ENCODE data around the gene RALGAPA1.

The RALGAPA1 gene

DNA sequence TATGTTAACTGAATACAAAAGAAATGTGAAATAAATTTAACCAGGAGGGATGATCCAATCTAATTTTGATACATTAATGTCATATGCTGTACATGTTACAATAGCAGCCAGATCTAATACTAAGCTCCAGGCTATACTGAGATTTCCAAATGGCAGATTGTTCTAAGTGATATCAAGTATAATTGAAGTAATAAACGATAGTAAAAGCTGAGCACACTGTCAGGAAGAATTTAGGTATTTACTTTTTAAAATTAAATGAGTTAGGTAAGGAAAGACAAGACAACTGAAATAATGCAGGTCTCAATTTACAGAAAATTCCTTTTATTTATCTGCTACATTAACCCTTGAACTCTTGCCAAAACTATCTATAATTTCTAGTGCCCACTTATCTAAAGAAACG, 235.2 kb downstream of the RALGAPA1 start:
- no peak overlapping the region for H3K4me3 ChIP-seq (ENCODE audit: low read length in 2 of 2)
- H3K4me1 ChIP-seq (ENCODE audit: control insufficient read depth, insufficient read depth, low read length) = no peaks in the 10 kb centered on the region
- no peaks in the 10 kb centered on the region for H3K27me3 ChIP-seq (ENCODE audit: control insufficient read depth in 1 of 2, insufficient read depth in 2 of 2, low read length in 2 of 2)
- H3K9ac ChIP-seq (ENCODE audit: low read length in 2 of 2) = no peak overlapping the region
- no peaks in the 10 kb centered on the region for H3K9me3 ChIP-seq (ENCODE audit: control insufficient read depth in 2 of 2, low read length in 2 of 2)
- H3K36me3 ChIP-seq (ENCODE audit: control insufficient read depth in 2 of 2, insufficient read depth in 2 of 2, low read length in 2 of 2) = no peaks in the 10 kb centered on the region
- H3K27ac ChIP-seq (ENCODE audit: low read length) = no peak overlapping the region

DNA sequence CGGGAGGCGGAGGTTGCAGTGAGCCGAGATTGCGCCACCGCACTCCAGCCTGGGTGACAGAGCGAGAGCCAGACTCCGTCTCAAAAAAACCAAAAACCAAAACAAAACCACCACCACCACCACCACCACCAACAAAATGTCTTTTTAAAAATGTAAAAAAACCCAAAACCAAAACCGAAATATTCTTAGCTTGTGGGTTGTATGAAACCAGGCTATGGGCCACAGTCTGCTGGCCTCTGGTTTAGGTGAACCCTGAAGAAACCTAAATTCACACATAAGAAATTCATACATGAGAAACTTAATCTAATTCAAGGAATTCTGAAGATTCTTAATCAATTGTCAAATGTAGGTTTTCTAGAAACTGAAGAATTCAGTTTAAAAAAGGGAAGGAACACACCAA, 237.5 kb downstream of the RALGAPA1 start:
- no peaks in the 10 kb centered on the region for H3K4me1 ChIP-seq (ENCODE audit: control insufficient read depth, insufficient read depth, low read length)
- H3K27me3 ChIP-seq (ENCODE audit: control insufficient read depth in 1 of 2, insufficient read depth in 2 of 2, low read length in 2 of 2) = no peaks in the 10 kb centered on the region
- H3K9ac ChIP-seq (ENCODE audit: low read length in 2 of 2) = no peak overlapping the region
- no peak overlapping the region for H3K4me3 ChIP-seq (ENCODE audit: low read length in 2 of 2)
- H3K9me3 ChIP-seq (ENCODE audit: control insufficient read depth in 2 of 2, low read length in 2 of 2) = no peaks in the 10 kb centered on the region
- no peaks in the 10 kb centered on the region for H3K36me3 ChIP-seq (ENCODE audit: control insufficient read depth in 2 of 2, insufficient read depth in 2 of 2, low read length in 2 of 2)
- no peak overlapping the region for H3K27ac ChIP-seq (ENCODE audit: low read length)

DNA sequence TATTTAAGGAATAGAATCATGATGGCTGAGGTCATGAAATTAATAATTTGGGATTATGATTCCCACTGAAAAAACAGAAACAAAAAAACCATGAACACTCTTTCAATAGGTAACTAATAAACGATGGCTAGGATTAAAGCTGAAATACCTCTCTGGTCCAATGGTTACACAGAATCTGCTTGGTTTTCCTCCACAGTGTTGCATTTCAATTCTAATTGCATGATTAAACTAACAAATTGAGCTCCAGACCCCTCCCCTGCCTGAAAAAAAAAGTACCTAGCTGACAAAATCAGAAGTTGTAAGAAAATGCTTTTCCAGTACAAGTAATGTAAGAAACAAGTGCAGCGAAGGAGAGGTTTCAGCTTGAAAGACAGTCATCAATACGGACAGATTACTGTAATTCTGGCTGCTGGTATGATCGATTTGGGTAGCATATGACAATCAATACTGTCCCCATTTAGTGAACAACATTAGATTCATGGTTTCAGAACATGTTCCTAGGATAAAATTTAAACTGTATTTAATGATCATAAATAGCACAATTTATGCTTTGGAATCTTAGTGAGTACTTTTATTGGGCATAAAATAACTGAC, 243.1 kb downstream of the RALGAPA1 start:
- H3K9ac ChIP-seq (ENCODE audit: low read length in 2 of 2) = no peak overlapping the region
- H3K27me3 ChIP-seq (ENCODE audit: control insufficient read depth in 1 of 2, insufficient read depth in 2 of 2, low read length in 2 of 2) = no peaks in the 10 kb centered on the region
- H3K4me1 ChIP-seq (ENCODE audit: control insufficient read depth, insufficient read depth, low read length) = no peaks in the 10 kb centered on the region
- no peaks in the 10 kb centered on the region for H3K36me3 ChIP-seq (ENCODE audit: control insufficient read depth in 2 of 2, insufficient read depth in 2 of 2, low read length in 2 of 2)
- H3K4me3 ChIP-seq (ENCODE audit: low read length in 2 of 2) = no peak overlapping the region
- no peak overlapping the region for H3K27ac ChIP-seq (ENCODE audit: low read length)
- H3K9me3 ChIP-seq (ENCODE audit: control insufficient read depth in 2 of 2, low read length in 2 of 2) = no peaks in the 10 kb centered on the region

DNA sequence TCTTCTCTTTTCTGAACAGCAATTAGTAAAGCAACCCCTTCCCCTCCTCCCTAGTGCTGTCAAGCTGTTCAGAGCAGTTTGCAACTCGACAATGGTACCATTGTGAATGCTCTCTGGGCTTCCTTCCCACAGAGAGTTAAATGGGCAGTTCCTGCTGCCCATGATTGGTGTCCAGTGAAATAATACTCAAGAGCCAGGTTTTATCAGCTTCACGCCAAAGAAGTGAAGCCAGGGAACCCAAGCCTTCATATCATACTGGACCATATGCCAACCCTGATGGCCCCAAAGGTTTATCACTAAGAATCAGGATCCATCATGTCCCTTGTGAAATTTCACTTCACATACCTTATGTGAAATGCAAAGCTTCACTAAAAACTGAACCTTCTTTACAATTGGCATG, 250.4 kb downstream of the RALGAPA1 start:
- no peaks in the 10 kb centered on the region for H3K27me3 ChIP-seq (ENCODE audit: control insufficient read depth in 1 of 2, insufficient read depth in 2 of 2, low read length in 2 of 2)
- H3K36me3 ChIP-seq (ENCODE audit: control insufficient read depth in 2 of 2, insufficient read depth in 2 of 2, low read length in 2 of 2) = no peaks in the 10 kb centered on the region
- H3K4me3 ChIP-seq (ENCODE audit: low read length in 2 of 2) = no peak overlapping the region
- H3K4me1 ChIP-seq (ENCODE audit: control insufficient read depth, insufficient read depth, low read length) = no peaks in the 10 kb centered on the region
- no peak overlapping the region for H3K27ac ChIP-seq (ENCODE audit: low read length)
- no peaks in the 10 kb centered on the region for H3K9me3 ChIP-seq (ENCODE audit: control insufficient read depth in 2 of 2, low read length in 2 of 2)
- H3K9ac ChIP-seq (ENCODE audit: low read length in 2 of 2) = no peak overlapping the region

DNA sequence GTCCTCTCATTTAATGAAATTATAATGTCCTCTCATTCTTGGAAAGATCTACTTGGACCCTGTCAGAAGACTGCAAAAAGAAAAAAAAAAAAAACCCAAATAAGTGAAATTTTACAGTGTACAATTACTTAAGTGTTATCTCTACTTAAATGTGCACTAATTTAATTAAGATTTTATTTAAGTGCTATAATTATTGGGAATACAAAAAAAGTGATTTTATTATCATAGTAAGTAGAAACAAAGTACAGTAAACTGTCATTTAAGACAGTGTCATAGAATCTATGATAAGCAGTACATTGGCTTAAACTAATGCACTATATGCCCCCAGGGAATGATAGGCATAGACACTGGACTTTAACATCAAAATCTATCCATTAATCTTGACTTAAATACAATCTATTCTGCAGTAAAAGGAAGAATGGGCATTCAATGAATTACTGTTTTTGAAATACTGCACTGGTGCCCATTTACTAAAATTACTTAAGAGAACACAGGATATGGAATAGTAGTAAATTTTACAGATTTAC, 251.8 kb downstream of the RALGAPA1 start:
- H3K4me1 ChIP-seq (ENCODE audit: control insufficient read depth, insufficient read depth, low read length) = no peaks in the 10 kb centered on the region
- H3K27me3 ChIP-seq (ENCODE audit: control insufficient read depth in 1 of 2, insufficient read depth in 2 of 2, low read length in 2 of 2) = no peaks in the 10 kb centered on the region
- H3K36me3 ChIP-seq (ENCODE audit: control insufficient read depth in 2 of 2, insufficient read depth in 2 of 2, low read length in 2 of 2) = no peaks in the 10 kb centered on the region
- H3K4me3 ChIP-seq (ENCODE audit: low read length in 2 of 2) = no peak overlapping the region
- no peak overlapping the region for H3K9ac ChIP-seq (ENCODE audit: low read length in 2 of 2)
- H3K9me3 ChIP-seq (ENCODE audit: control insufficient read depth in 2 of 2, low read length in 2 of 2) = no peaks in the 10 kb centered on the region
- H3K27ac ChIP-seq (ENCODE audit: low read length) = no peak overlapping the region

DNA sequence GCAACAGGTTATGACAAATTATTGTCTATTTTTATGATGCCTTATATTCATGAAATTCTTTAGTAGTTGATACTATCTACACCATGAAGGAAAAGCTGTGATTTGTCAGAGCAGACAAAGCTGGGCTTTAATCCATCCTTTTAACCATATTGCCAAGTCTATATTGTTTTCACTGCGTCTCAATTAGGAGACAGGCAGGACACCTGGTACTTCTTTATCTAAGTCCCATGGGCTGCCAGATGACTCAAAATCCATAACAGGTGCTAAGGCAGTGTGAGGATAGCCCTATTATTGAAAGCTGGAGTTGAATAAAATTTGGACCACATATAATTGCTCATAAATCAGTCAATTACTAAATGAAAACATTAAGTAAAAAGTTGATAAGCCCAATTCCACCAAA, 252.5 kb downstream of the RALGAPA1 start:
- no peaks in the 10 kb centered on the region for H3K27me3 ChIP-seq (ENCODE audit: control insufficient read depth in 1 of 2, insufficient read depth in 2 of 2, low read length in 2 of 2)
- no peak overlapping the region for H3K9ac ChIP-seq (ENCODE audit: low read length in 2 of 2)
- H3K9me3 ChIP-seq (ENCODE audit: control insufficient read depth in 2 of 2, low read length in 2 of 2) = no peaks in the 10 kb centered on the region
- no peaks in the 10 kb centered on the region for H3K4me1 ChIP-seq (ENCODE audit: control insufficient read depth, insufficient read depth, low read length)
- H3K4me3 ChIP-seq (ENCODE audit: low read length in 2 of 2) = no peak overlapping the region
- no peaks in the 10 kb centered on the region for H3K36me3 ChIP-seq (ENCODE audit: control insufficient read depth in 2 of 2, insufficient read depth in 2 of 2, low read length in 2 of 2)
- H3K27ac ChIP-seq (ENCODE audit: low read length) = no peak overlapping the region

DNA sequence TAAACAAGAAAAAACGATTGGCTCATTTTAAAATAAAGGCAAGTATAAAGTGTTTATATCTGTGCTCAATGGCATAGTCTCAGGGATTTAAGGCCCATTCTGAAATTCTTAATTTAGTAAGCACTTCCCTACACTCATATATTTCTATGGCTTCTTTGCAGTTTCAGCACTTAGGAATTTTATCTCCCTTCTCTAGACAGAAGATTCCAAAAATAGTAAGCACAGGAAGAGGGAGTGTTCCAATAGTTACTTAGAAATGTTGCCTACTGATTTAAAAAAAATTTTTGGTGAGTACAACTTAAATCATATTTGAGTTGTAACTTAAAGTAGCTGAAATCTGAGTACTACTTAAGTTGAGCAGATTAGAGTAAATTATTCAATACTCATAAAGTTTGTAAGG, 255.3 kb downstream of the RALGAPA1 start:
- Histone ChIP-seq H3K4me3 (ENCODE audit: low read length in 2 of 2) (no peak overlapping the region), H3K9me3 (ENCODE audit: control insufficient read depth in 2 of 2, low read length in 2 of 2) (no peaks in the 10 kb centered on the region), H3K36me3 (ENCODE audit: control insufficient read depth in 2 of 2, insufficient read depth in 2 of 2, low read length in 2 of 2) (no peaks in the 10 kb centered on the region), H3K9ac (ENCODE audit: low read length in 2 of 2) (no peak overlapping the region), H3K27ac (ENCODE audit: low read length) (no peak overlapping the region), H3K4me1 (ENCODE audit: control insufficient read depth, insufficient read depth, low read length) (no peaks in the 10 kb centered on the region), H3K27me3 (ENCODE audit: control insufficient read depth in 1 of 2, insufficient read depth in 2 of 2, low read length in 2 of 2) (no peaks in the 10 kb centered on the region)

DNA sequence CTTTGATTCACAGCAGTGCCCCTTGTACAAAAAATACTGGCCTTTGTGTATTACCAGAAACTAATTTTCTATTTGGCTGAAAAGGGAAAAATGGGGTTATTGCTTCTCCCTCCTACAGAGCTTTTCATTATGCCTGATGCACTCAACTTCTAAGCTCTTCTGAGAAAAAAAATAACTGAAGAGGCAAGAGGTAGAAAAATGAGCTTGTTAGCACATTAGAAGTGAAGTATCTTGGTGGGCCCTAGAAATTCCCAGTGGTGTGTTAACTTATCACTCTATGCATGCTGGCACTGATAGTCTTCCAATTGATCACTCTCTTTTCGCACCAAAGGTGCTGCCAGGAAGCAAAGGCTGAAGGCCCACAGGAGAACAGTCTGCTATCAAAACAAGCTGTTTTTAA, 258.0 kb downstream of the RALGAPA1 start:
- H3K9me3 ChIP-seq (ENCODE audit: control insufficient read depth in 2 of 2, low read length in 2 of 2) = no peaks in the 10 kb centered on the region
- no peak overlapping the region for H3K27ac ChIP-seq (ENCODE audit: low read length)
- no peaks in the 10 kb centered on the region for H3K27me3 ChIP-seq (ENCODE audit: control insufficient read depth in 1 of 2, insufficient read depth in 2 of 2, low read length in 2 of 2)
- no peak overlapping the region for H3K4me3 ChIP-seq (ENCODE audit: low read length in 2 of 2)
- H3K9ac ChIP-seq (ENCODE audit: low read length in 2 of 2) = no peak overlapping the region
- no peaks in the 10 kb centered on the region for H3K4me1 ChIP-seq (ENCODE audit: control insufficient read depth, insufficient read depth, low read length)
- no peaks in the 10 kb centered on the region for H3K36me3 ChIP-seq (ENCODE audit: control insufficient read depth in 2 of 2, insufficient read depth in 2 of 2, low read length in 2 of 2)

DNA sequence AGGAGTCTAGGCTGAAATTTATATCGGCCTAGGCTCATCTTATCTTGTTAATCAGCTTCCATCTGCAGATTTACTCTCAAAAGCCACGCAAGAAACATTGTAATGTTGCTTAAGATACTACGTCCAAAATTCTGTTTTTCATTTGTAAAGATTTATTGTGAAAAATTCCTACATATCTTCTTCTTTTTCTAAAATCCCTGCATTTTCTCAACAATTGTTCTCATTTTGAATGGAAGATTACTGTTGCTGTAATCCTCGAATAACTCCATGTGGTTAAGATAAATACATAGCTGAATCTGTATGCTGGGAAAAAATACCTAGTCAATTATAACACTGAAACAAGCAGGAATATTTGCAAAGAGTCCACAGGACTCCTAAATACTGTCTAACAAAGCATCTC, 259.5 kb downstream of the RALGAPA1 start:
- H3K27me3 ChIP-seq (ENCODE audit: control insufficient read depth in 1 of 2, insufficient read depth in 2 of 2, low read length in 2 of 2) = no peaks in the 10 kb centered on the region
- H3K9me3 ChIP-seq (ENCODE audit: control insufficient read depth in 2 of 2, low read length in 2 of 2) = no peaks in the 10 kb centered on the region
- no peak overlapping the region for H3K9ac ChIP-seq (ENCODE audit: low read length in 2 of 2)
- H3K27ac ChIP-seq (ENCODE audit: low read length) = no peak overlapping the region
- H3K36me3 ChIP-seq (ENCODE audit: control insufficient read depth in 2 of 2, insufficient read depth in 2 of 2, low read length in 2 of 2) = no peaks in the 10 kb centered on the region
- no peaks in the 10 kb centered on the region for H3K4me1 ChIP-seq (ENCODE audit: control insufficient read depth, insufficient read depth, low read length)
- no peak overlapping the region for H3K4me3 ChIP-seq (ENCODE audit: low read length in 2 of 2)

DNA sequence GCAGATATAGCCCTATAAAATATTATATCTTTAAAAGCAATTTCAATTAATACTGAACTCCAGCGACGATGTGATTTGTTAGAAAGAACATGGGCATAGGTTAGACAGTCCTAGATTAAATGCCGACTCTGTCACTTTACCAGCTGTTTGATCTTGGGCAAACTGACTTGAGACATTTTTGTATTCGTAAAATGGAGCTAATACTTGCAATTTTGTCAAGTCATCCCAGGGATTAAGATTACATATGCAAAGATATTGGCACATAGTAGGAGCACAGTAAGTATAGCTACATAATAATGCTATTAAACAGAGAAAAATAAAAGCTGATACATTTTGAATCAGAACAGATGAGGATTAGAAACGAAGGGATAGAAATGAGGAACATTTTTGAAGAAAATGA, 266.1 kb downstream of the RALGAPA1 start:
- Histone ChIP-seq H3K4me3 (ENCODE audit: low read length in 2 of 2) (no peak overlapping the region), H3K4me1 (ENCODE audit: control insufficient read depth, insufficient read depth, low read length) (no peaks in the 10 kb centered on the region), H3K9ac (ENCODE audit: low read length in 2 of 2) (no peak overlapping the region), H3K36me3 (ENCODE audit: control insufficient read depth in 2 of 2, insufficient read depth in 2 of 2, low read length in 2 of 2) (peaks cover 0 to 4% of the 10 kb centered on the region in 2 donors), H3K27me3 (ENCODE audit: control insufficient read depth in 1 of 2, insufficient read depth in 2 of 2, low read length in 2 of 2) (no peaks in the 10 kb centered on the region), H3K9me3 (ENCODE audit: control insufficient read depth in 2 of 2, low read length in 2 of 2) (no peaks in the 10 kb centered on the region), H3K27ac (ENCODE audit: low read length) (no peak overlapping the region)

DNA sequence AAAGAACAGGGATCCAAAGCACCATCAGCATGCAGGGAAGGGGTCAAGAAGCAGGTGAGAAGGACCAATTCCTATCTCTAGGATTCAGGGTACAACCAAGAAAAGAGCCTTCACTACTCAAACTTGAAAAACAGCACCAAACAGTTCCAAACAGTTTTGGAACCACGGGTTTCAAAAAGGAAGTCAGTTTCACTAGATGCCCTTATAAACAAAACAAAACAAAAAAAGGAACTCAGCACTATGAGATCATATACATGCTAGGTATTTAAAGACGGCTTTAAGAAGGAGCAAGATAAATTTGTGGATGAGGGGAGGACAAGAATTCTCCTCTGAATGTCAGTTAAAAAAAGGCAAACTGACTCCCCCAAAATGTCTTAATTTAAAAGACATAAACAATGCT, 269.1 kb downstream of the RALGAPA1 start:
- Histone ChIP-seq H3K4me1 (ENCODE audit: control insufficient read depth, insufficient read depth, low read length) (peaks cover 4% of the 10 kb centered on the region), H3K4me3 (ENCODE audit: low read length in 2 of 2) (no peak overlapping the region), H3K27me3 (ENCODE audit: control insufficient read depth in 1 of 2, insufficient read depth in 2 of 2, low read length in 2 of 2) (peaks cover 8 to 9% of the 10 kb centered on the region in 2 donors), H3K9ac (ENCODE audit: low read length in 2 of 2) (no peak overlapping the region), H3K27ac (ENCODE audit: low read length) (no peak overlapping the region), H3K36me3 (ENCODE audit: control insufficient read depth in 2 of 2, insufficient read depth in 2 of 2, low read length in 2 of 2) (peaks cover 0 to 4% of the 10 kb centered on the region in 2 donors), H3K9me3 (ENCODE audit: control insufficient read depth in 2 of 2, low read length in 2 of 2) (no peaks in the 10 kb centered on the region)
